H1 (cell line): ENCODE measurements around the gene LRP5. TPM values are rescaled to one million over a fixed set of nuclear protein-coding genes. Genes with fewer than 3 reads are reported as not detected.

Experiments
- CTCF ChIA-PET: fragments of 300-600 bp; sonication (Branson Sonifier 250); formaldehyde crosslinking; loops from one replicate; lab custom pipeline; 2021; ENCODE audit not compliant: partially characterized antibody; lab: Charles Lee
- POLR2A ChIA-PET: fragments of 300-600 bp; sonication (Branson Sonifier 250); formaldehyde crosslinking; loops from one replicate; lab custom pipeline; 2021; ENCODE audit warnings: inconsistent platforms; ENCODE audit not compliant: partially characterized antibody; lab: Charles Lee
- DNase-seq, 2 experiments: peaks; one replicate each; pipeline versions ENCODE4 v3.0.0 to v3.0.0-alpha.2; 2010 to 2022; ENCODE audit warnings: low spot score in 2 of 2, low read depth in 1 of 2, mixed read lengths in 1 of 2
- FAIRE-seq: peaks from 2 replicates; lab custom pipeline; 2011; peaks lifted over from hg19 to GRCh38; lab: Jason Lieb, UNC
- H2AFZ ChIP-seq: 2 replicates; pipeline ENCODE4 v1.8.1; 2012; ENCODE audit warnings: low read length, inconsistent platforms
- H2AK5ac ChIP-seq: 2 replicates; pipeline ENCODE4 v1.6.1; 2013; ENCODE audit warnings: low read depth, low read length
- H2BK120ac ChIP-seq: replicated peaks from 2 replicates; pipeline ENCODE3; 2013; ENCODE audit warnings: low read depth, low read length, inconsistent platforms
- H2BK12ac ChIP-seq: 2 replicates; pipeline ENCODE4 v1.6.1; 2013; ENCODE audit warnings: low read depth, low read length
- H2BK15ac ChIP-seq: 2 replicates; pipeline ENCODE4 v1.6.1; 2013; ENCODE audit warnings: low read length
- H2BK20ac ChIP-seq: 2 replicates; pipeline ENCODE4 v1.6.1; 2013; ENCODE audit warnings: low read length
- H2BK5ac ChIP-seq: 2 replicates; pipeline ENCODE4 v1.6.1; 2013; ENCODE audit warnings: low read depth, low read length
- H3K14ac ChIP-seq: 2 replicates; pipeline ENCODE4 v1.6.1; 2013; ENCODE audit warnings: inconsistent platforms; ENCODE audit not compliant: insufficient read length
- H3K18ac ChIP-seq: 2 replicates; pipeline ENCODE4 v1.6.1; 2013; ENCODE audit warnings: low read length; ENCODE audit errors: extremely low read depth
- H3K23ac ChIP-seq: 2 replicates; pipeline ENCODE4 v1.6.1; 2013; ENCODE audit warnings: inconsistent platforms; ENCODE audit not compliant: insufficient read length
- H3K23me2 ChIP-seq: 2 replicates; pipeline ENCODE4 v1.6.1; 2013; ENCODE audit warnings: low read depth, low read length
- H3K27ac ChIP-seq: 2 replicates; pipeline ENCODE4 v1.6.1; 2011; ENCODE audit warnings: low read depth, low read length, inconsistent platforms
- H3K27me3 ChIP-seq, 4 experiments: replicated peaks in 1 of 4; 1 replicate in 1 of 4; 2 replicates in 3 of 4; pipeline versions ENCODE4 v1.6.1 to v1.8.1; 2011 to 2013; ENCODE audit warnings: low read length in 3 of 4, mild to moderate bottlenecking in 3 of 4, inconsistent platforms in 2 of 4, mixed read lengths in 2 of 4, moderate library complexity in 1 of 4; ENCODE audit not compliant: control insufficient read depth in 3 of 4, insufficient read depth in 3 of 4; ENCODE audit errors: extremely low read depth in 1 of 4
- H3K36me3 ChIP-seq, 4 experiments: 2 replicates each; pipeline versions ENCODE4 v1.6.1 to v1.8.1; 2011 to 2013; ENCODE audit warnings: mild to moderate bottlenecking in 4 of 4, low read length in 3 of 4, moderate library complexity in 2 of 4, control low read depth in 1 of 4, inconsistent platforms in 1 of 4; ENCODE audit not compliant: insufficient read depth in 4 of 4, control insufficient read depth in 2 of 4
- H3K4ac ChIP-seq: replicated peaks from 2 replicates; pipeline ENCODE3; 2013; ENCODE audit warnings: low read length, low read depth, mixed read lengths, inconsistent platforms; ENCODE audit not compliant: insufficient read length
- H3K4me1 ChIP-seq, 4 experiments: replicated peaks in 1 of 4; 1 replicate in 1 of 4; 2 replicates in 3 of 4; pipeline versions ENCODE4 v1.6.1 to v1.8.1; 2011 to 2013; ENCODE audit warnings: low read length in 3 of 4, inconsistent platforms in 2 of 4, mixed read lengths in 1 of 4; ENCODE audit not compliant: insufficient read depth in 4 of 4, control insufficient read depth in 3 of 4
- H3K4me2 ChIP-seq, 2 experiments: 2 replicates each; pipeline versions ENCODE4 v1.6.1 to v1.8.1; 2011 to 2013; ENCODE audit warnings: low read depth in 2 of 2, low read length in 2 of 2, control low read depth in 1 of 2, inconsistent platforms in 1 of 2, mild to moderate bottlenecking in 1 of 2; ENCODE audit not compliant: insufficient read depth in 1 of 2
- H3K4me3 ChIP-seq, 4 experiments: fragments of 200-600, 300-600 bp in 1 of 4; sonication (generic), shearing (Covaris generic), sonication (Bioruptor Twin) in 1 of 4; 2 replicates each; pipeline versions ENCODE4 v1.5.1 to v1.8.1; 2011 to 2016; ENCODE audit warnings: low read length in 4 of 4, low read depth in 3 of 4, control low read depth in 2 of 4, inconsistent platforms in 2 of 4, mild to moderate bottlenecking in 2 of 4, mixed read lengths in 1 of 4, moderate library complexity in 1 of 4; ENCODE audit not compliant: insufficient read depth in 2 of 4; ENCODE audit errors: extremely low read depth in 1 of 4
- H3K56ac ChIP-seq: replicated peaks from 2 replicates; pipeline ENCODE3; 2013; ENCODE audit warnings: low read depth, mild to moderate bottlenecking, mixed read lengths, low read length, inconsistent platforms; ENCODE audit not compliant: insufficient read length
- H3K79me1 ChIP-seq: 2 replicates; pipeline ENCODE4 v1.6.1; 2013; ENCODE audit warnings: low read depth, low read length, control low read depth
- H3K79me2 ChIP-seq, 2 experiments: 2 replicates each; pipeline versions ENCODE4 v1.6.1 to v1.8.1; 2012 to 2013; ENCODE audit warnings: low read length in 2 of 2, mild to moderate bottlenecking in 2 of 2, inconsistent platforms in 1 of 2; ENCODE audit not compliant: insufficient read depth in 2 of 2, control insufficient read depth in 1 of 2
- H3K9ac ChIP-seq, 4 experiments: replicated peaks in 1 of 4; 1 replicate in 1 of 4; 2 replicates in 3 of 4; pipeline versions ENCODE4 v1.6.1 to v1.8.1; 2011 to 2013; ENCODE audit warnings: low read depth in 3 of 4, low read length in 3 of 4, control low read depth in 2 of 4, mild to moderate bottlenecking in 2 of 4, moderate library complexity in 2 of 4, inconsistent platforms in 1 of 4; ENCODE audit errors: extremely low read depth in 1 of 4
- H3K9me3 ChIP-seq, 2 experiments: 2 replicates each; pipeline versions ENCODE4 v1.6.1 to v1.8.1; 2012 to 2013; ENCODE audit warnings: mild to moderate bottlenecking in 2 of 2, moderate library complexity in 2 of 2, control low read depth in 1 of 2, inconsistent platforms in 1 of 2, low read depth in 1 of 2, low read length in 1 of 2, mixed read lengths in 1 of 2; ENCODE audit not compliant: insufficient read depth in 2 of 2
- H4K20me1 ChIP-seq, 2 experiments: replicated peaks in 1 of 2; 2 replicates each; pipeline versions ENCODE3 to v1.8.1; 2011 to 2013; ENCODE audit warnings: inconsistent platforms in 2 of 2, low read length in 2 of 2, mild to moderate bottlenecking in 1 of 2; ENCODE audit not compliant: insufficient read depth in 2 of 2, control insufficient read depth in 1 of 2
- H4K5ac ChIP-seq: 2 replicates; pipeline ENCODE4 v1.6.1; 2013; ENCODE audit warnings: low read length, low read depth, mixed read lengths, inconsistent platforms; ENCODE audit not compliant: insufficient read length
- H4K8ac ChIP-seq: 2 replicates; pipeline ENCODE4 v1.8.0; 2013; ENCODE audit warnings: mild to moderate bottlenecking, moderate library complexity, low read length, inconsistent platforms; ENCODE audit not compliant: insufficient read depth; ENCODE audit errors: extremely low read depth
- H4K91ac ChIP-seq: replicated peaks from 2 replicates; pipeline ENCODE3; 2013; ENCODE audit warnings: low read length, mixed read lengths, inconsistent platforms; ENCODE audit not compliant: insufficient read length
- BCL11A ChIP-seq, 2 experiments: IDR thresholded peaks; one replicate each; pipeline ENCODE4 v1.6.1; 2011; ENCODE audit warnings: low read depth in 2 of 2, low read length in 2 of 2, mild to moderate bottlenecking in 2 of 2
- BRCA1 ChIP-seq: IDR thresholded peaks from 2 replicates; pipeline ENCODE4 v1.6.1; 2012; ENCODE audit warnings: low read depth, low read length, improper control_type of control experiment
- CEBPB ChIP-seq: IDR thresholded peaks from 2 replicates; pipeline ENCODE4 v1.6.1; 2012; ENCODE audit warnings: low read depth, low read length
- CHD2 ChIP-seq: IDR thresholded peaks from 2 replicates; pipeline ENCODE4 v1.6.1; 2012; ENCODE audit warnings: low read length, improper control_type of control experiment
- EGR1 ChIP-seq: IDR thresholded peaks from 2 replicates; pipeline ENCODE4 v1.6.1; 2011; ENCODE audit warnings: low read depth, low read length, borderline replicate concordance
- HDAC6 ChIP-seq: IDR thresholded peaks from one replicate; pipeline ENCODE4 v1.7.1; 2012; ENCODE audit warnings: low read depth, mild to moderate bottlenecking, inconsistent platforms, low read length, moderate library complexity
- NANOG ChIP-seq: IDR thresholded peaks from 2 replicates; pipeline ENCODE4 v1.6.1; 2011; ENCODE audit warnings: low read length, low read depth, mild to moderate bottlenecking, inconsistent platforms; ENCODE audit not compliant: insufficient read depth, poor library complexity, severe bottlenecking
- NRF1 ChIP-seq: IDR thresholded peaks from 2 replicates; pipeline ENCODE4 v1.6.1; 2011; ENCODE audit warnings: mild to moderate bottlenecking, low read depth, low read length, improper control_type of control experiment
- RNF2 ChIP-seq: fragments of 200-900, 300-1000 bp; sonication (generic); IDR thresholded peaks from 2 replicates; pipeline ENCODE4 v1.7.1; 2016; ENCODE audit warnings: borderline replicate concordance, low read depth, mild to moderate bottlenecking, antibody characterized with exemption, low read length; ENCODE audit not compliant: poor library complexity, severe bottlenecking; ENCODE audit errors: missing control alignments
- SAP30 ChIP-seq: fragments of 300-600 bp; sonication (generic); IDR thresholded peaks from 2 replicates; pipeline ENCODE4 v1.7.1; 2012; ENCODE audit warnings: low read length, moderate library complexity, mild to moderate bottlenecking, inconsistent platforms; ENCODE audit not compliant: insufficient read depth, insufficient replicate concordance
- SP2 ChIP-seq: IDR thresholded peaks from 2 replicates; pipeline ENCODE4 v1.6.1; 2012; ENCODE audit warnings: mild to moderate bottlenecking, low read length, inconsistent platforms
- SUZ12 ChIP-seq: fragments of 200-600 bp; sonication (generic); IDR thresholded peaks from 2 replicates; pipeline ENCODE4 v1.6.1; 2012; ENCODE audit warnings: mild to moderate bottlenecking, inconsistent platforms, low read length, moderate library complexity, mixed read lengths
- TCF12 ChIP-seq: IDR thresholded peaks from 2 replicates; pipeline ENCODE4 v1.6.1; 2011; ENCODE audit warnings: low read depth, mild to moderate bottlenecking, low read length
- ZNF274 ChIP-seq: IDR thresholded peaks from 2 replicates; pipeline ENCODE4 v1.7.0; 2012; ENCODE audit warnings: low read length, borderline replicate concordance; ENCODE audit errors: extremely low read depth
- WGBS, 2 experiments: shearing (Covaris generic) in 1 of 2; methylation state at CpG; one replicate each; pipeline versions ENCODE4 v1.1.6 to v1.1.7; 2013 to 2015; ENCODE audit warnings: low lambda C conversion rate in 2 of 2, mixed read lengths in 2 of 2, inconsistent platforms in 1 of 2, low coverage in 1 of 2, missing lambda C conversion rate in 1 of 2; ENCODE audit not compliant: insufficient replicate concordance in 2 of 2, insufficient coverage in 1 of 2, insufficient read length in 1 of 2; ENCODE audit errors: extremely low coverage in 1 of 2, missing lambda C conversion rate in 1 of 2; 5-methylcytosine and 5-hydroxymethylcytosine counted together
- polyA plus RNA-seq, 7 experiments: library from polyadenylated mRNA; depleted of rRNA in 3 of 7; stranded (reverse) in 5 of 7; unstranded in 2 of 7; fragments of >200 nt in 5 of 7; fragments of 200-250 nt in 2 of 7; gene quantifications; 1 replicate in 5 of 7; 2 replicates in 1 of 7; 4 replicates in 1 of 7; pipeline versions ENCODE4 v1.2.1 to v1.2.3, GENCODE V29; 2011 to 2013; ENCODE audit warnings: missing spikeins in 2 of 7, mixed read lengths in 2 of 7
- total RNA-seq: library from RNA; stranded (reverse); fragmentation: NEBNext Ultra II Directional; extraction: Animal tissue kit (Norgen Biotek cat#: 25700); gene quantifications from 2 replicates; pipeline ENCODE4 v1.2.1, GENCODE V29; 2021

The LRP5 gene
- total and polyA plus RNA-seq, 2 of the 8 experiments (the other 6 are each of a cell fraction or from before 2014, with no cell fraction given): 19.0 to 38.9 TPM

DNA sequence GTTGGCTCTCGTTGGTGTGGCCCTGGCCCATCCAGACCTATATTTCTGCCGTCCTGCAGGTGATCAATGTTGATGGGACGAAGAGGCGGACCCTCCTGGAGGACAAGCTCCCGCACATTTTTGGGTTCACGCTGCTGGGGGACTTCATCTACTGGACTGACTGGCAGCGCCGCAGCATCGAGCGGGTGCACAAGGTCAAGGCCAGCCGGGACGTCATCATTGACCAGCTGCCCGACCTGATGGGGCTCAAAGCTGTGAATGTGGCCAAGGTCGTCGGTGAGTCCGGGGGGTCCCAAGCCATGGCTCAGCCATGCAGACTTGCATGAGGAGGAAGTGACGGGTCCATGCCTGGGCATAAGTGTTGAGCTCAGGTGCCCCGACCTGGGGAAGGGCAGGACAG lies 91.0 kb downstream of the LRP5 start:
- no peak overlapping the region for H4K91ac ChIP-seq
- H3K18ac ChIP-seq: no peak overlapping the region
- FAIRE-seq: no peak
- no peak overlapping the region for H2BK20ac ChIP-seq
- H4K8ac ChIP-seq: no peak overlapping the region
- H3K4me2 ChIP-seq: no peak overlapping the region
- H2AK5ac ChIP-seq: no peak overlapping the region
- no peak overlapping the region for H2BK120ac ChIP-seq
- no peak overlapping the region for H3K9ac ChIP-seq
- no peak overlapping the region for H2BK12ac ChIP-seq
- no peak overlapping the region for H3K14ac ChIP-seq
- peaks cover 0 to 11% (median 5%) of the 10 kb centered on the region in 4 experiments; a peak in 5 of 8 replicates for H3K36me3 ChIP-seq
- H3K4ac ChIP-seq: no peak overlapping the region
- 93% methylated on average over 18 of the region's 18 CpGs; no CpG with 5 or more reads in 1 of the 2 experiments for WGBS, 2 experiments
- H3K23me2 ChIP-seq: no peaks in the 10 kb centered on the region
- no peak overlapping the region for H3K4me3 ChIP-seq
- ChIA-PET POLR2A (no interaction called here), CTCF (interaction anchor here (0.6 to 2.5 kb wide), 14 partner anchors 9 to 144 kb away, joined by 3 to 8 read pairs (median 3); no protein-coding TSS in a partner anchor)
- H3K27me3 ChIP-seq: no peaks in the 10 kb centered on the region
- no peaks in the 10 kb centered on the region for H3K4me1 ChIP-seq
- no peak overlapping the region for H2AFZ ChIP-seq
- H3K9me3 ChIP-seq: no peaks in the 10 kb centered on the region
- H3K56ac ChIP-seq: no peak overlapping the region
- H2BK5ac ChIP-seq: peak overlapping the region; percentile 21; the same call in 1 of the 2 replicates
- no peak for DNase-seq
- H4K20me1 ChIP-seq: peaks cover 0 to 3% of the 10 kb centered on the region in 2 experiments
- H3K79me2 ChIP-seq: no peaks in the 10 kb centered on the region; a peak in 1 of 4 replicates
- H3K79me1 ChIP-seq: no peaks in the 10 kb centered on the region; the same call in 1 of the 2 replicates
- no peak overlapping the region for H2BK15ac ChIP-seq
- no peak overlapping the region for H4K5ac ChIP-seq
- no peak overlapping the region for H3K23ac ChIP-seq
- H3K27ac ChIP-seq: no peak overlapping the region
- no peak for TF ChIP-seq SAP30
- no peak for TF ChIP-seq CHD2
- TF ChIP-seq NANOG: no peak
- TF ChIP-seq BRCA1: no peak
- TF ChIP-seq NRF1: no peak
- no peak for TF ChIP-seq HDAC6
- no peak for TF ChIP-seq ZNF274
- no peak for TF ChIP-seq CEBPB
- no peak for TF ChIP-seq RNF2
- no peak for TF ChIP-seq SP2
- TF ChIP-seq EGR1: no peak
- TF ChIP-seq SUZ12: no peak
- no peak for TF ChIP-seq TCF12
- TF ChIP-seq BCL11A (IDR thresholded peaks at IDR 0.05; ENCODE audit: low read depth in 2 of 2, low read length in 2 of 2): no peak
